ENCODE measurements around the gene ZBTB47.

The ZBTB47 gene

DNA sequence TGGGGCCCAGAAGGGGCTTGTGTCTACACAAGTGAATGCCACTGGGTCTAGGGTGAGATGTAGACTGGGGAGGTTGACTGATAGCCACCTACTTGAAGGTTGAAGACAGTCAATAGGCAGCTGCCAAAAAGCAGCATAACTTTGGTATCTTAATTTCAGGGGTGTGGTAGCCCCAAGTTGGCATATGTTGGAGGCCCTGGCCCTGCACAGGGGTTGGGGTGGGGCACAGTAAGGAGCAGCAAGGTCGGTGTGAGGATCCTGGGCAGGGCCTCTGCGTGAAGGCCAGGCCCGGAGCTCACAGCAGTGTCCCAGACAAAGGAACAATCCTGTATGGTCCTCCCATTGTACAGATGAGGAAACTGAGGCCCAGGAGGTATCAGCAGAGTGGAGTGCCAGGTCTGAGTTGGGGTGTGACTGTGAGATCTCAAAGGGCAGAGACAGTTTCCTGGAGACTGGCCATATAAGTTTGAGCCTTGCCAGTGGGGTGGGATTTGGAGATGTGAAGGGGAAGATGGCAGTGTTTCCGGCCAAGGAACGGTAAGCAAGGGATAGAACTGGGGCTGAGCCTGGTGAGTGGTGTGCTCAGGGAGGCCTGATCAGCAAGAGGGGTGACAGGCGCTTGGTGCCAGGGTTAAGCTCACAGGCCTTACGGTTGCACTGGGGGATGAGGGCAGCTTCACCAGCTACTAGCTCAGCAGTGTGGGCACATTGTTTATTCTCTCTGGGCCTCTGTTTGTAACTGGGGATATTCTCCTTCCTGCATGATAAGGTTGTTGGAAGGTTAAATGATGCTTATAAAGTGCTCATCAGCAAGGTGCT, 33.5 kb downstream of the ZBTB47 start:
- DNase-seq: no peak

DNA sequence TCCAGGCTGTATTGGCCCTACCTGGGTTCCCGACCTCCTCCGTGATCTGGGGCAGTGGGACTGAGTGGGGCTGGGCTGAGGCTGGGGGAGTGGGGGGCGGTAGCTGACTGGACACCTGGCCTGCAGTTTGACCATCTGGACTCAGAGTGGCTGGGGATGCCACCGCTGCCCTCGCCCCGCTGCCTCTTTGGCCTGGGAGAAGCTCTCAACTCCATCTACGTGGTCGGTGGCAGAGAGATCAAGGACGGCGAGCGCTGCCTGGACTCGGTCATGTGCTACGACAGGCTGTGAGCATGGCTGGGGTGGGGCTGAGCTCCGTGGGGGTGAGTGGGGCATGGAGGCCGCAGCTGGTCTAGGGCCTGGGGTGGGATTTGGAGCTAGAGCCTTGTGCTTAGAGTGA, 34.5 kb downstream of the ZBTB47 start:
- DNase-seq: no peak

DNA sequence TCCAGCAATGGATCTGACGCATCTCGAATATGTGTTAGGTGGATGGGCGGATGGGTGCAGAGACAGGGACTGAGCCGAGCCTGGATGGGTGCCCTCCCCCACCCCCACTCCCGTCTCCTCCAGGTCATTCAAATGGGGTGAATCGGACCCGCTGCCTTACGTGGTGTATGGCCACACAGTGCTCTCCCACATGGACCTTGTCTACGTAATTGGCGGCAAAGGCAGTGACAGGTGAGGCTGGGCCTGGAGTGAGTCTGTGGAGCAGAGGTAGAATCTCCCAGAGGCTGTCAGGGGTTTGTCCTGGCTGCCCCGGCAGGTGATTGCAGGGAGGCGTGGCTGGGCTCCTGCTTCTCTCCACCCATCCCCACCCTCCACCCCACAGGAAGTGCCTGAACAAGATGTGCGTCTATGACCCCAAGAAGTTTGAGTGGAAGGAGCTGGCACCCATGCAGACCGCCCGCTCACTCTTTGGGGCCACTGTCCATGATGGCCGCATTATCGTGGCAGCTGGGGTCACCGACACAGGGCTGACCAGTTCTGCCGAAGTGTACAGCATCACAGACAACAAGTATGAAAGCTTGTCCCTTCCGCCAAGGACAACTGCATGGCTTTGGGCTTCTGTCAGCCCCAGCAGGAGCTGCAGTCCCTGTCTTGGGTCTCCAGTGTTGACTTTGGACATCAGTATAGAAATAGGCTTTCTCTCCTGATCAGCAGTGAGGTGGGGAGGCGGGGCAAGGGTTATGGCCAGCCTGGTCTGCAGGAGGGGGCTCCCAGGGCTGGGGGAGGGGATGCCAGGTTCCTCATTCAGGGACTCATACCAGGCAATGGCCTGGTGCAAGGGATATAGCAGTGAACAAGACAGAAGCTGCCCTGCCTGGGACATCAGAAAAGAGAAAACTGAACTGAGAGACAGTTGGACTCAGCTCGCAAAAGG, 35.3 kb downstream of the ZBTB47 start:
- no peak for DNase-seq

DNA sequence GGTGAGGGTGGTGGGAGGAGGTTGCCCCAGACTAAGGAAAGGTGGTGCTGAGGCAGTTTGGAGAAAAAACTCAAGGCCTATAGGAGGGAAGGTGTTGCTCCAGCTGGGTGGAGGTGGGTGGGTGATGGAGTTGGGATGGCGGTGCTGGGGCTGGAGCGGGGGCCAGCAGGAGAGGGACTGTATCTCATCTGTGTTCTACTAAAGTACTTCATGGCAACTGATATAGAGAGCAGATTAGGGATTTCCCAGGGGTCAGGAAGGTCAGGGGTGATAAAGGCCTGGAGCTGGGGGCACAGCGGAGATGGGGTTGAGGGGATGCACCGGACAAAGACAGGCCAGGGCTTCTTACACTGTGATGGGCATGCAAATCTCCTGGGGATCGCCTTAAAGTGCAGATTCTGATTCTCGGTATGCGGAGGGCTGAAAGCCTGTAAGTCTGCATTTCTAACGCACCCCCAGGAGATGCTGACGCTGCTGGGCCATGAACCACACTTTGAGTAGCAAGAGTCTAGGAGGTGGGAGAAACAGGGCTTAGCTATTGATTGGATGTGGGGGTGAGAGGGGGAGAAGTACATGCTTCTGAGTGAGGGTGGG, 36.0 kb downstream of the ZBTB47 start:
- DNase-seq: no peak

DNA sequence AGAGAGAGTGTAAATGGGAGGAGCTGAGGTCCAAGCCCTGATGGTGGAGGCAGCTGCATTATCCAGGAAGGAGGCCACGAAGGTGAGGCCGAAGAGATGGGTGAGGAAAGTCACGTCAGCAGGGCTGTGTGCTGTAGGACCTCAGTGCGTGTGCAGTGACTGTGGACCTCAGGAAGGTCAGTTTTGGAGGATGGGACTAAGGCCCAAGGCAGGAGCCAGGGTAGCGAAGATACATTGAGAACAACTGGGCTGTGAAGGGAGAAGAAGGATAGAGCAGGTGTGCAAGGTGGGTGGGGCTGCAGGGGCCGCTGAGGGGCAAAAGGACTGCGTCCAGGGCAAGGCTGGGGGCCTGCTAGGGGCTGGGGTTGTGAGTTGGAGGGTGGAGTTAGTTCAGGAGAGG, 36.7 kb downstream of the ZBTB47 start:
- DNase-seq: no peak

DNA sequence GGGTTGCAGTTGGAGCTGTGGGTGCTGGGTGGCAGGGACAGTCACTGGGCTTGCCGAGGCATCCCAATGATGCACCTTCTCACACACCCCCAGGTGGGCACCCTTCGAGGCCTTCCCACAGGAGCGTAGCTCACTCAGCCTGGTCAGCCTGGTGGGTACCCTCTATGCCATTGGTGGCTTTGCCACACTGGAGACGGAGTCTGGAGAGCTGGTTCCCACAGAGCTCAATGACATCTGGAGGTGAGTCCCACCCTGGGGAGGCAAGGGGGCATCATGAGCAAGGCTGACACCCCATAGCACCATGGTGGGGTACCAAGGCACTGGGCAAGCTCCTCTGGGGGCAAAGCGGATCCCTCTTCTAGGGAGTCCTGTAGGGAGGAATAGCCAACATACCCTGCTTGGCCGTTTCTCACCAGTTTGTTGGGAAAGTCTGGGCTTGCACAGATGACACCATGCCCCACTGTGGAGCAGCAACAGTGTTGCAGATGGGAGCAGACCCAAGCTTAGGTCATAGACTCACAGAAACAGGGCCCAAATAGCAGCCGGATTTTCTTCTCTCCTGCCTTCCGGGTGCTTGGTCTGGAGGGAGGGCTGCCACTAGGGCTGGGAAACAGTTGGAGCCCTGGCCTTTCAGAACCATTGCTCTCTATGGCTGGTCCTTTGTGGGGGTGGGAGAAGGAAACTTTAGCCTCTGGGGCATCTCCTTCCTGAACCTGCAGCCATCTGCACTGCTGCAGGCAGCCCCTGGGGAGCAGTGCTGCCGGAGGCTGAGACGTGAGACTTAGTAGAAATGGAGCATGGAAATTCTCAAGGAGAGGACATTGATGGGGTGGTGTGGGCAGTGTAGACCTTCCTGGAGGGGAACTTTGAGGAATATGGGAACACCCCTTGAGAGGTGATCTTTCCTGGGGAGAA, 37.5 kb downstream of the ZBTB47 start:
- no peak for DNase-seq

DNA sequence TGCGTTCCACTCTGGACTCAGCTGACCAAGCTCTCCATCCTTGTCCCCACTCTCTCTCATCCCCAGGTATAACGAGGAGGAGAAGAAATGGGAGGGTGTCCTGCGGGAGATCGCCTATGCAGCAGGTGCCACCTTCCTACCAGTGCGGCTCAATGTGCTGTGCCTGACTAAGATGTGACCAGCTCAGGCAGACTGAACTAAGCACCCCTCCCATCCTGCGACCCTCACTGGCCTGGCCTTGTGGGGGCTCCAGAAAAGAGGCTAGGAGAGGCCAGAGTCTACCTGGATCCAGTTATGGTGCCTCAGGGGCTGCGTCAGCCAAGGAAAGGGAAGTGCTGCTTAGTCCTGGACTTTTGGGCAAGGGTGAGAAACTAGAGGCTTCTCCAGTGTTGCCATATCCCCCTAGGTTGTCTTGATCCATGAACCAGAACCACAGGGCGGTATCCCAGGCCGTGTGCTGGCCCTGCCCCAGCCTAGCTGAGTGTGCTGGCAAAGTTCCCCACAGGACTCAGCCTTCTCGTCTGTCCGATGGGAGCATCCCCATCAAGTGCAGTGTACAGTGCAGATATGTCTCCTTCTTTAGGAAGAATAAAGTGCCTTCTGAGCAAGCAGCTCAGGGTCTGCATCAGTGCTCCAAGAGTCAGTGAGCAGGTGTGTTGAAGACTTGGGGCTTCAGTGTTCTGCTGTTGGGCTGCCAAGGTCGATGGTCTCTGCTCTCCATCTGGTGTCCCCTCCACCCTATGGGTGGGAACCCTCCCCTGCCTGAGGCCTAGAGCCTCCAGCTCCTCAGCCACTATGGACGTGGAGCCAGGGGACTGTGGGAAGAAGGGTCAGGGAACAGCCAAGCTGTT, 38.5 kb downstream of the ZBTB47 start:
- DNase-seq: no peak

DNA sequence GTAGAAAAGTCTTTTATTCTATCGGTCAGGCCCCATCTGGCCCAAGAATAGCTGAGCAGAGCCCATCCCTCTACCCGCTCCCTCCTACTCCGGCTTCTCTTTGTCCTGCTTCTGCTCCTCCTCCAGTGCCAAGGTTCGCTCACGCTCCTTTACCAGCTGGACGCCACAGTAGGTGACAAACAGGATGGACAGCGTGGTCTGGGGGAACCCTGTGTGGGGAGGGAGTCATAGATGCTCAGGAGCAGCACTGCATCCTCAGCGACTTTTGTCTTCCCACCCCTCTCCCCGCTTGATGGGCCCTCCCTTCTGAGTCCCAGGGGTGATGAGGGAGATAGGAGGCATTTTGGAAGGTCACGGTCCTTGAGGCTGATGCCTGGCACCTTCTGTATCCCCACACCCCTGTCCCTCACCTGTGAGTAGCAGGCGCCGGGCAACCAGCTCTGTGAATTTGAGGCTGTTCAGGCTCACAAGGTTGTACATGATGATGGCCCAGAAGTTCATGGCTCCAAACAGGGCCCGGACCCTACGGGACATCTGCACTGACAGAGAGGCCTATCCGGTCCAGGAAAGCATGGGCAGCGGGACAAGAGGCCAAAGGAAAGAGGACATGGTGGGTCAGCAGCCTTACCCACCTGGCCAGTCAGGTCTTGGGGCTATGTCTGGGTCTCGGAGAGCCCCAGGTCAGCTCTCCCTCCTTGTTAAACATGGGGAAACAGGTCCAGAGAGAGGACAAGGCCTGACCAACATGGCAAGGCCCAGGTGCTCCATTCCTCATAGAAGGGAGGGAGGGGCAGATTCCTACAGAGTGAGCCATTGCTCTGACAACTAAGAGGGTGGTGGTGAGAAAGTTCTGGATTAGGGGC, 39.4 kb downstream of the ZBTB47 start:
- no peak for DNase-seq

DNA sequence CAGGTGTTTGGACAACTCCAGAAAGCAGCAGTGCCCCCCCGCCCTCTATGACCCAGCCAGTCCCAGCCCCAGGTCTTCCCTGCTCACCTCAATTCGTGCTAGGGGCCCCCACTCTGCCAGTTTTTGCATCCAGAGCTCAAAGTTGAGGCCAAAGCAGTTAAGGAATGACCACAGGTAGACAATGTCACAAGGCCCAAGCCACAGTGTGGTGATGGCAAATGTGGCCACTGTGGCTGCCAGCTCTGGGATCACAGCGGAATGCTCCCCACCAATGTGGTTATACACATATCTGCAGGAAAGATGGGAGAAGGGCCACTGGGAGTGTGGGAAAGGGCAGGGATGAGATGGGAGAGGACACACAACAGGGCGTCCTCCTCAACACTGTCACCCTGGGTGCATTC, 40.0 kb downstream of the ZBTB47 start:
- no peak for DNase-seq

DNA sequence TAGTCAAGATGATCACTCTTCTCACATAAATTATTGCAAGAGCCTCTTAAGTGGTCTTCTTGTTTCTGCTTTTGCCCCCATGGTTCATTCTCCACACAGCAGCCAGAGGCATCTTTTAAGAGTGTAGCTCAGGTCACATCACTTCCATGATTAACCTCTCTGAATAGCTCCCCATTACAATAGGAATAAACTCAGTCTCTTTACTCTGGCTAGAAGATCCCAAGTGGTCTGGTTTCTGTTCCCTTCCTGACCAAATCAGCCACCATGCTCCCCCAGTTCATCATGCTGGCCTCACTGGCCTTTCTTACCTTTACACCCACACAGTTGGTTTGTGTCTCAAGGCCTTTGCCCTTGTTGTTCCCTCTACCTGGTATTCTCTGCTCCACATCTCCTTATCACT, 40.9 kb downstream of the ZBTB47 start:
- no peak for DNase-seq

DNA sequence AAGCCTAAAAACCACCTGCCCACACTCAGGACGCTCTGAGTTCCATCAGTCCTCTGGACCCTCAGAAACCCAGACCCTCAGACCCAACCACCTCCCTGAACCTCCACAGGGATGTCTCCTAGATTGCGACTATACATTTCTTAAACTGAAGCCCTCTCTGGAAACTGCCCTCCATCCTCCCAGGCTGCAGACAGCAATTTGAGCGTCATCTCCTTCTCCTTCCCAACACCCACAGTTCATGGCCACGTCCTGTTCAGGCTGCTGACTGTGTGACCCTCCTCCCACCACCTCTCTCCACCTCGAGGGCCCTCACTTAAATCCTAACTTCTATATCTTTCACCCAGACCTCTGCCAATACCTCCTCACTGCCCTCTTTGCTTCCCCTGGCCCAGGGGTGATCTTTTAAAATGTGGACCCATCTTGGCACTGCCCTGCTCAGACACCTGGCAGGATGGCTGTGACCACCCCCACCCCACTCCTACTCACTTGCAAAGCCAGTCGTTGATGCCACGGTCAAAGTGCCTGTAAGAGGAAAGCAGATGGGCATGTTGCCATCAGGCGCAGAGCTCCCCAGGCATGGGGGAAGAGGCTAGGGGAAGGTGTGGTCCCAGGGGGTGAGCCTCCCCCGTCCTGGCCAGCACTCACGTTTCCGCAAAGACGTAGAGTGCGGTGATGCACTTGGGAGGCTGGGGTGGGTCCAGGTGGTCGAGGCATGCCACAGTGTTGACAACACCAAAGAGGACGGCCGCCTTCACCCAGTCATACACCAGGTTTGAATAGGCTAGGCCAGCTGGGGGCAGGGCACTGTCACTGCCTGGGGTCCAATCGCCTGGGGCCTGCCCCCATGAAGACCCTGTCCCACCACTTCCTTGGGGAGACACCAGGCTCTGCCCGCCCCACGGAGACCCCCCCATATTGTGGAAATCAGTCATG, 43.1 kb downstream of the ZBTB47 start:
- no peak for DNase-seq

DNA sequence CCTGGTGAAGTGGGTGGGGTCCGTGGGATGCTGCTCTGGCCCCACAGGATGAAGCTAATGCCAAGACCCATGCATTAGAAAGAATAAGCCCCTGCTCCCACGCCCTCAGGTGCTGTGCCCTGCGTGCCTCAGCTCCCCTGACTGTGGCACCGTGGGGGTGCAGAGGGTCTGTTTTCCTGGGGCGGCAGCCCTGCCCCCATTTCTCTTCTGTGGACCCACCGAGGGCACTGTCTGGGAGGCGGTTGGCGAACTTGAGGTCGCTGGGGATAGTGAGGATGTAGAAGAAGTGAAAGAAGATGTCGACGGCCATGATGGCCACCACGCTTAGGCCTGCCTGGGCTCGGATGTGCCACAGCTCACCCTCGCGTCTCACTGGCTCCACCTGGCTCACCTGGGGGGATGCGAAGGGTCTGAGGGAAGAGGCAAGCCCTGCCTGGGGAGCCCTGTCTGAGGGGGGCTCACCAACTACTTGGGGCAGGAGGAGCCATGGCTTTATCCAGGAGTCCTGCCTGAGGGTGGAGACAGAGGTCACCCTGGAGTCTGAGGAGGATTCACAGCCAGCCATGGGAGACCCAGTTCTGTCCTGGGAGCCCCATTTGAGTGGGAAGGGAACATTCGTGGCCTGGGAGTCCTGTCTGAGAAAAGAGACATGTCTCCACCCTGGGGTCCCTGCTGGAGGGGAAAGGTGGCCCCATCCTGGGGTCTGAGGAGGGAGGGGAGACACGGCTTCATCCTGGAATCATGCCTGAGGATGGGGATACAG, 44.0 kb downstream of the ZBTB47 start:
- no peak for DNase-seq

DNA sequence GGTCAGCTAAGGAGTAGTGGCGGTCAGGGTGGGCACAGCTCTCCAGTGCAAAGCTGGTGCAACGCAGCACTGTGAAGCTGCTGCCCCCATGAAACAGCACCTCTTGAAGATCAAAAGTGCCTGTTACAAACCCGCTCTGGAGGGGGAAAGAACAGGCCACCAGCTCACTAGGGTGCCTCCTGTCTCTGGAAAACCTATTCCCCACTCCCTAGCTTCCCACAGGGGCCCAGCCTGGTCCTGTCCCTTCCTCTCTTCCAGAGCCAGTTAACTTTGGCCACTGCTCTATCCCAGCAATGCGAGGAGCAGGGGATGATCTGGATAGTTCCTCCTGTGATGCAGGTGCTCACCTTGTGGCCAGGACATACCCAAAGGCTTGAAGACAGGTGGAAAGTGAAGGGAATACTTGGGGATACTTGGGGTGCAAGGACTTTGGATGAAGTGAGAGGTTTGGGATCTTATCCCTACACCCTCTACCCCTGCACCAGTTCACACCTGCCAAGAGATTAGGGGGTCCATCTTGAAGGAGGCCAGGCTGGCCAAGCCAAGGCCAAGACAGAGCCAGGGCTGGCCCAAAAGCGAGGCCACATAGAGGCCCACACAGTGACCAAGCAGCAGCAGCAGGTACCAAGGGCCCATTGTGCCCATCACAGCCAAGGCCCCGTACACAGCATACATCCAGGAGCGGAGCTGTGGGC, 44.9 kb downstream of the ZBTB47 start:
- no peak for DNase-seq

DNA sequence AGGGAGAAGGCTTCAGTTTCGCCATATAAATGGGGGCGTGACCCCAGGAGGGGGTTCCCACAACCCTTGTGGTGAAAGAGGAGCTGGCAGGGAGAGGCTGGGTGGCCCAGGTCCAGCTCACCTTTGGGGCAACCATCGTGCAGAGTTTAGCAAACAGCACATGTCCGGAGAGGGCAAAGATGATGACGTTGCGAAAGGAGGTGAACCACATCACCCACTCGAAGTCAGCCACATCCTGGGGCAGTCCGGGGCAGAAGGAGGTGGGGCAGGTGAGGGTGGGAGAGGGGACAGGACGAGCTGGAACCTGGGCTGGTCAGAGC, 45.4 kb downstream of the ZBTB47 start:
- no peak for DNase-seq

DNA sequence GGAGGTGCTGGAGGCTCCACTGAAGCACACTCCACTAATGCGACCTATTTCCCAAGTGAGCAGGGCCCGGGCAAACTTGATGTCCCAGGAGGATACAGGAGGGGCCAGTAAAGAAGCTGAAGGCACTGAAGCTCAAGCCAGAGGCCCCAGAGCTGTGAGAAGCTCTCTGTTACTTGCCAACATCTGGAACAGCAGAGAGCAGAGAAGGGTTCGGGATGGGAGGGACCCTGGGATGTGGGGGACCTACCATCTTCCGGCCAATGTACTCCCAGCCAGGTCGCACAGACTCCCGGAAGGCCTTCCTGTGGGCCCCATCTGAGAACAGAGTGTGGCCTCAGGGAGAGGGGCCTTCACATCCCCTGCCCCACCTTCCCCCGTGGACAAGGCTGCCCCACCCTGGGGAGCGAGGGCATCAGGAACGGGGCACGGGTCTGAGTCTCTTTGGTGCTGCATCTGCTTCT, 46.0 kb downstream of the ZBTB47 start:
- no peak for DNase-seq

DNA sequence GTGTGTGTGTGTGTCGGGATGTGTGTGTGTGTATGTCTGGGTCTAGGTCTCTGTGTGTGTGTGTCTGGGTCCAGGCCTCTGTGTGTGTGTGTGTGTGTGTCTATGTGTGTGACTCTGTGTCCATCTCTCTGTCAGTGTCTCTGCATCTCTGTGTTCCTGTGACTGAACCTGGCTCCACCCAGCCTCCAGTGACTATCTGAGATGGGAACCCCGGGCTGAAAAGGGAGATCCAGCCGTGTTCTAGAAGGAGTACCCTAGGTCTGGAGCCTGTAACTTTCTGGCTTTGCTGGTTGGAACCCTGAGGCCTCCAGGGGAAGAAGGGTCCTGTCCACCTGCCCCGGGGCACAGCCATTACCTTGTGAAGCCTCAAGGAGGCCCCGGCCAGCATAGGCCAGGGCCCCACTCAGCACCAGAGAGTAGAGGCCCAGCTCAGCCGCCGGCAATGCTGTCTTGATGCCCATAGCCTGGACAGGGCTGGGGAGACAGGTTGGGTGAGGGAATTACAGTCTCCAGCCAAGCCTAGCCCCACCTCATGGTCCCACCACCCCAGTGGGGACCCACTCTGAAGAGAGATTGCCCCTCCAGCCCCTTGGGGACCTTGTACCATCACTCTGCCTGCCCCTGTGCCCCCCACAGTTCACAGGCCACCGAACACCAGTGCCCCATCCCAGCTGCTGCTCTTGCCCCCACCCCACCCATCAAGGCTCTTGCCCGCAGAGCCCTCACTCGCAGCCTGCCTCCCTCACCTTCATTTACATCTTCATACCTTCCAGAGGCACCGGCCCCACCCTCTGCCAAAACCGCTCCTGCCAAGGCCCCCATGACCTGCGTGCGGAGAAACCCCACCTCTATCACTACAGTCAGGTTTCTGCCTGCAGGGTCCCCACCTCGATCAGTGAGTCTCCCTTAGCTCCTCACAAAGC, 47.1 kb downstream of the ZBTB47 start:
- no peak for DNase-seq

Measured in kidney glomerular epithelial cell (primary cell).